A673 (cell line): ENCODE measurements around the gene EDEM1. TPM values are rescaled to one million over a fixed set of nuclear protein-coding genes. Genes with fewer than 3 reads are reported as not detected.

ENCODE experiments used
- BruUV-seq: library from RNA; stranded (reverse); fragments of 400-500 nt; replicated peaks from 2 replicates; lab custom pipeline; 2021; lab: Mats Ljungman, UMichigan
- CTCF ChIA-PET: fragments of 300-600 bp; sonication (Branson Sonifier 250); formaldehyde crosslinking; loops from one replicate; lab custom pipeline; 2022; ENCODE audit warnings: antibody characterized with exemption; lab: Charles Lee
- POLR2A ChIA-PET: fragments of 300-600 bp; sonication (Branson Sonifier 250); formaldehyde crosslinking; loops from one replicate; lab custom pipeline; 2022; ENCODE audit warnings: antibody characterized with exemption; ENCODE audit not compliant: low non-redundant PET; lab: Charles Lee
- DNase-seq: peaks from one replicate; pipeline ENCODE4 v3.0.0-alpha.2; 2015; ENCODE audit warnings: low spot score
- H3K27ac ChIP-seq: fragments of 200-600 bp; sonication (generic); 2 replicates; pipeline ENCODE4 v1.5.1; 2016; ENCODE audit warnings: mixed run types, low read depth, mild to moderate bottlenecking, mixed read lengths, antibody characterized with exemption, low read length; ENCODE audit not compliant: poor library complexity, severe bottlenecking
- H3K27me3 ChIP-seq: fragments of 200-600 bp; sonication (generic); replicated peaks from 2 replicates; pipeline ENCODE4 v1.6.1; 2017; ENCODE audit warnings: mixed run types, low read depth, mild to moderate bottlenecking, mixed read lengths, antibody characterized with exemption, low read length; ENCODE audit not compliant: insufficient read depth, poor library complexity
- H3K36me3 ChIP-seq: fragments of 200-600 bp; sonication (generic); 2 replicates; pipeline ENCODE4 v1.6.1; 2016; ENCODE audit warnings: mixed run types, mild to moderate bottlenecking, mixed read lengths, antibody characterized with exemption, low read length; ENCODE audit not compliant: insufficient read depth, poor library complexity, severe bottlenecking
- H3K4me1 ChIP-seq: fragments of 200-600 bp; sonication (generic); 2 replicates; pipeline ENCODE4 v1.6.1; 2017; ENCODE audit warnings: mixed run types, mild to moderate bottlenecking, mixed read lengths, antibody characterized with exemption, low read length; ENCODE audit not compliant: insufficient read depth, poor library complexity, severe bottlenecking
- H3K4me3 ChIP-seq: fragments of 200-600 bp; sonication (generic); 2 replicates; pipeline ENCODE4 v1.5.1; 2016; ENCODE audit warnings: low read depth, mixed run types, mild to moderate bottlenecking, mixed read lengths, low read length; ENCODE audit not compliant: poor library complexity, severe bottlenecking
- H3K9me3 ChIP-seq: fragments of 200-600 bp; sonication (generic); 2 replicates; pipeline ENCODE4 v1.6.1; 2016; ENCODE audit warnings: mixed run types, low read depth, mild to moderate bottlenecking, mixed read lengths, antibody characterized with exemption, low read length; ENCODE audit not compliant: poor library complexity, severe bottlenecking
- CTCF ChIP-seq: fragments of 300-800, 200-600 bp; sonication (generic); conservative IDR thresholded peaks from 2 replicates; pipeline ENCODE4 v1.5.1; 2017; ENCODE audit warnings: low read depth, mild to moderate bottlenecking, antibody characterized with exemption, low read length, moderate library complexity, mixed read lengths
- EZH2 ChIP-seq: fragments of 200-600 bp; sonication (generic); IDR thresholded peaks from 2 replicates; pipeline ENCODE4 v1.6.1; 2017; ENCODE audit warnings: borderline replicate concordance, low read depth, mild to moderate bottlenecking, mixed read lengths, antibody characterized with exemption, low read length; ENCODE audit not compliant: poor library complexity, severe bottlenecking
- intact Hi-C: fragments of 100-400 bp; cut with micrococcal nuclease; formaldehyde crosslinking; loops from one replicate; pipeline ENCODE4 v1.10.0; 2022; ENCODE audit not compliant: unreplicated experiment
- total RNA-seq: library from RNA; stranded (reverse); gene quantifications from 2 replicates; pipeline ENCODE4 v1.2.3, GENCODE V29; 2021

Gene EDEM1
- total RNA-seq, 1 experiment from 2014 or later, result 32.1 TPM

DNA sequence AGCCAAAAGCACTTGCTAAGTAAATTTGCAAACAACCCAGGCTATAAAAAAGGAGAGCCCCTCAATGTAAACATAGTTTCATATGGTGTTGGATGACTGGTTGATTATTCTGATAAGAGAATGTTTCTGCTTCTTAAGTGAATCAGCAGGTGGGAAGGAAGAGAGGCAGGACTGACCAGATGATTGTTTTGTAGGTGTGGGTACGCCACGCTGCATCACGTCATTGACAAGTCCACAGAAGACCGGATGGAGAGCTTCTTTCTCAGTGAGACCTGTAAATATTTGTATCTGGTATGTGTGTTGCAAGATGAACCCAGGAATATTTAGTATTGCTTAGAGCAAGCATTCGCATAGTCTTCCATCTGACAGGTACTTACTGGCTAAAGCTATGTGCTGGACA, 23.4 kb downstream of the EDEM1 start:
- BruUV-seq, result no TSS peak
- no peak for DNase-seq
- no peak overlapping the region for H3K27ac ChIP-seq
- ChIA-PET CTCF (no interaction called here), POLR2A (no interaction called here)
- intact Hi-C loops, result no loop called here
- peaks cover 93% of the 10 kb centered on the region for H3K36me3 ChIP-seq
- H3K9me3 ChIP-seq, result no peaks in the 10 kb centered on the region
- TF ChIP-seq EZH2 (no peak), CTCF (no peak)
- H3K27me3 ChIP-seq, result no peaks in the 10 kb centered on the region
- no peaks in the 10 kb centered on the region for H3K4me1 ChIP-seq
- no peak overlapping the region for H3K4me3 ChIP-seq

- no peaks in the 10 kb centered on the region for H3K27me3 ChIP-seq
- CTCF ChIA-PET, result no interaction called here
- H3K4me3 ChIP-seq, result no peak overlapping the region
- intact Hi-C loops, result no loop called here
- DNase-seq, result no peak
- H3K9me3 ChIP-seq, result no peaks in the 10 kb centered on the region
- POLR2A ChIA-PET, result no interaction called here
- TF ChIP-seq EZH2 (no peak), CTCF (no peak)
- H3K27ac ChIP-seq, result no peak overlapping the region
- H3K4me1 ChIP-seq, result no peaks in the 10 kb centered on the region
- BruUV-seq, result no TSS peak
- peaks cover 94% of the 10 kb centered on the region for H3K36me3 ChIP-seq
Measured at GRCh38 chr3:5212628-5213573, 25.4 kb downstream of the EDEM1 start.

DNA sequence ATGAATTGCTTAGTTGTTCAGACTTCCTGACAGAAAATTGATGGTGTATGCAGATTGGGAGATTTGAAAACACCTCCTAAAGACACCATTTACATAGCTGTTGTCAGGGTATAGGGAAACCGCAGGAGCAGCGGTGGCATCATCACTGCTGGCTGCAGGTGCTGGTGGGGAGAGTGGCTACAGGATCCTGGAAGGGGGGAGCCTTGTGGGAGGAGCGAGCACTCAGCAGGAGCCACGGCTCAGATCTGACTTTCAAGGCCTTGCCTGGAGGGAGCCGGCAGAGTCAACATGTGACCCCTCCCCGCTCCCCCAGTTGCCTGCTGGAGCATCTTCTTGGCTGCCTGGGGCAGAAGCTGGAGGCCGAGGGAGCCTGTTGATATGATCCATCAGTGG, 26.1 kb downstream of the EDEM1 start:
- ChIA-PET CTCF (no interaction called here), POLR2A (no interaction called here)
- Histone ChIP-seq H3K4me3 (no peak overlapping the region), H3K27me3 (no peaks in the 10 kb centered on the region), H3K36me3 (peaks cover 90% of the 10 kb centered on the region), H3K4me1 (no peaks in the 10 kb centered on the region), H3K9me3 (no peaks in the 10 kb centered on the region), H3K27ac (no peak overlapping the region)
- no TSS peak for BruUV-seq
- TF ChIP-seq EZH2 (no peak), CTCF (no peak)
- DNase-seq, result no peak
- intact Hi-C loops, result no loop called here
